K562 (cell line): Measurements from ENCODE around the gene LIMS1.

Experiments
- BACH1 ChIP-seq: fragments of 200-800 bp; sonication (Bioruptor generic); IDR thresholded peaks from 2 replicates; pipeline ENCODE4 v1.6.1; 2016; ENCODE audit warnings: missing genetic modification characterization, missing compliant biosample characterization
- NR2C2 ChIP-seq, 2 experiments: fragments of 200-800 bp in 1 of 2; sonication (Bioruptor generic) in 1 of 2; sonication (generic) in 1 of 2; formaldehyde crosslinking in 1 of 2; IDR thresholded peaks; 2 replicates each; pipeline versions ENCODE4 v1.6.1 to v1.8.0; 2016 to 2022; ENCODE audit warnings: mild to moderate bottlenecking in 1 of 2, missing compliant biosample characterization in 1 of 2, missing genetic modification characterization in 1 of 2, missing genetic modification reagents in 1 of 2

GRCh38 chr2:108632332-108633160 lies 98.3 kb downstream of the LIMS1 start:
- TF ChIP-seq BACH1 (tag) (no peak), NR2C2 (CRISPR knock-in tag; IDR thresholded peaks at IDR 0.05) (no peak), NR2C2 (tag; IDR thresholded peaks at IDR 0.05) (no peak)
